ENCODE measurements around the gene SCRN3. TPM values are rescaled to one million over a fixed set of nuclear protein-coding genes. Genes with fewer than 3 reads are reported as not detected.
A peak's percentile ranks its signal among the peaks of the same experiment; 100 is the strongest.

Gene SCRN3
- polyA plus RNA-seq, 2 of the 4 experiments (the other 2 are of a cell fraction) = 24.4 to 28.5 TPM

DNA sequence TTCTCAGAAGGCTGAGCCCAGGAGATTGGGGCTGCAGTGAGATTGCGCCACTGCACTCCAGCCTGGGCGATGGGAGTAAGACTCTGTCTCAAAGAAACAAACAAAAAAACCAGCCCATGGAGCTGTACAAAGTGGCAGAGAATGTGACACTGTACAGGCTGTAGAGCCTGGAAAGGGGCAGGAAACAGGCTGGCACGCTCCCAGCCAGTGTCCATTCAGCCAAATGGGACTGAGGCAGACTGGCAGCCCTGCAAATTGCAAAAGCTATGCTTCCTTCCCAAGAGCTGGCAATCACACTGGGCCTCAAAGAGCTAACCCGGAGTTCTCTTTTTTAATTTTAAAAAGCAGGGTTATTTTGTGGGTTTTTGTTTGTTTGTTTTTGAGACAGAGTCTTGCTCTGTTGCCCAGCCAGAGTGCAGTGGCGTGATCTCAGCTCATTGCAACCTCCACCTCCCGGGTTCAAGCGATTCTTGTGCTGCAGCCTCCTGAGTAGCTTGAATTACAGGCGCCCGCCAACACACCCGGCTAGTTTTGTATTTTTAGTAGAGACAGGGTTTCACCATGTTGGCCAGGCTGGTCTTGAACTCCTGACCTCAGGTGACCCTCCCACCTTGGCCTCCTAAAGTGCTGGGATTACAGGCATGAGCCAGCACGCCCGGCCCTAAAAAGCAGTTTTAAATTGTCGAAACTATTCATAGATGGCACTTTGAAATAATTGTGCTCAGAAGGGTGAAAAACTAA, 42.8 kb downstream of the SCRN3 start:
- ATAC-seq (no peak), FAIRE-seq (no peak), DNase-seq (ENCODE audit: low read depth in 1 of 2, low spot score in 1 of 2) (no peak)
- H3K4me3 ChIP-seq = no peak overlapping the region
- no peak overlapping the region for H3K27ac ChIP-seq
- H3K9me3 ChIP-seq = no peaks in the 10 kb centered on the region
- WGBS (ENCODE audit: missing lambda C conversion rate) = 89% methylated on average over 13 of the region's 13 CpGs
- TF ChIP-seq, protein P1, sequence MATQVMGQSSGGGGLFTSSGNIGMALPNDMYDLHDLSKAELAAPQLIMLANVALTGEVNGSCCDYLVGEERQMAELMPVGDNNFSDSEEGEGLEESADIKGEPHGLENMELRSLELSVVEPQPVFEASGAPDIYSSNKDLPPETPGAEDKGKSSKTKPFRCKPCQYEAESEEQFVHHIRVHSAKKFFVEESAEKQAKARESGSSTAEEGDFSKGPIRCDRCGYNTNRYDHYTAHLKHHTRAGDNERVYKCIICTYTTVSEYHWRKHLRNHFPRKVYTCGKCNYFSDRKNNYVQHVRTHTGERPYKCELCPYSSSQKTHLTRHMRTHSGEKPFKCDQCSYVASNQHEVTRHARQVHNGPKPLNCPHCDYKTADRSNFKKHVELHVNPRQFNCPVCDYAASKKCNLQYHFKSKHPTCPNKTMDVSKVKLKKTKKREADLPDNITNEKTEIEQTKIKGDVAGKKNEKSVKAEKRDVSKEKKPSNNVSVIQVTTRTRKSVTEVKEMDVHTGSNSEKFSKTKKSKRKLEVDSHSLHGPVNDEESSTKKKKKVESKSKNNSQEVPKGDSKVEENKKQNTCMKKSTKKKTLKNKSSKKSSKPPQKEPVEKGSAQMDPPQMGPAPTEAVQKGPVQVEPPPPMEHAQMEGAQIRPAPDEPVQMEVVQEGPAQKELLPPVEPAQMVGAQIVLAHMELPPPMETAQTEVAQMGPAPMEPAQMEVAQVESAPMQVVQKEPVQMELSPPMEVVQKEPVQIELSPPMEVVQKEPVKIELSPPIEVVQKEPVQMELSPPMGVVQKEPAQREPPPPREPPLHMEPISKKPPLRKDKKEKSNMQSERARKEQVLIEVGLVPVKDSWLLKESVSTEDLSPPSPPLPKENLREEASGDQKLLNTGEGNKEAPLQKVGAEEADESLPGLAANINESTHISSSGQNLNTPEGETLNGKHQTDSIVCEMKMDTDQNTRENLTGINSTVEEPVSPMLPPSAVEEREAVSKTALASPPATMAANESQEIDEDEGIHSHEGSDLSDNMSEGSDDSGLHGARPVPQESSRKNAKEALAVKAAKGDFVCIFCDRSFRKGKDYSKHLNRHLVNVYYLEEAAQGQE (IDR thresholded peaks at IDR 0.05) = no peak
- TF ChIP-seq POLR2AphosphoS2 (conservative IDR thresholded peaks at IDR 0.05; ENCODE audit: low read length) (no peak), ATOH8 (CRISPR knock-in tag; IDR thresholded peaks at IDR 0.05; ENCODE audit: low read depth) (no peak), ZSCAN20 (CRISPR knock-in tag; IDR thresholded peaks at IDR 0.05) (no peak), MYC (IDR thresholded peaks at IDR 0.05; ENCODE audit: borderline replicate concordance, low read length) (no peak), EHMT2 (IDR thresholded peaks at IDR 0.05; ENCODE audit: low read depth) (no peak), ESRRA (IDR thresholded peaks at IDR 0.05; ENCODE audit: borderline replicate concordance, low read length) (no peak), HMGXB4 (CRISPR knock-in tag; IDR thresholded peaks at IDR 0.05; ENCODE audit: borderline replicate concordance) (no peak)
- H3K4me1 ChIP-seq = peaks cover 11% of the 10 kb centered on the region
- ChIA-PET CTCF (interaction anchor here (0.9 to 1.5 kb wide), 2 partner anchors 22 to 25 kb away, joined by 3 to 5 read pairs; no protein-coding TSS in a partner anchor), POLR2A (no interaction called here)
- no peak overlapping the region for H3K4me2 ChIP-seq

DNA sequence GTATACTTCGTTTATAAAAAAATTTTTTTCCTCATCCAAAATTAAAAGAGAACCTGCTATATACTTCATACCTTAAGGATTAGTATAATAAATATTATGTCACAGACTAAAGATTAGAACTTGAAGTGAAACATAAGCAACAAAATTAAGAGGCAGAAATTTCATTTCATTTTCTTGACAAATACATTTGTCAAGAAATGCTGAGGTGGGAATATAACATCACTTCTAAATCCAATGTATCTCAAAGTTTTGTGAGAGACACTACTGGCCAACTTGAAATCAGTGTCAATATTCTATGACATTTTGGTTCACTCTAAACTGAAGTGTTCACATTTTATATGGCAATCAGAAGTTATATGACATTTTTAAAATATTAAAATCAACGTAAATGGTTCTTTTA, 43.8 kb downstream of the SCRN3 start:
- WGBS (ENCODE audit: missing lambda C conversion rate) = 58% methylated on average over 2 of the region's 2 CpGs
- DNase-seq (ENCODE audit: low read depth in 1 of 2, low spot score in 1 of 2) (no peak), FAIRE-seq (no peak), ATAC-seq (no peak)
- Histone ChIP-seq H3K4me2 (no peak overlapping the region), H3K9me3 (no peaks in the 10 kb centered on the region), H3K4me3 (no peak overlapping the region), H3K4me1 (peaks cover 12% of the 10 kb centered on the region), H3K27ac (no peak overlapping the region)
- ChIA-PET POLR2A (no interaction called here), CTCF (no interaction called here)
- TF ChIP-seq CBX2 (IDR thresholded peaks at IDR 0.05; ENCODE audit: borderline replicate concordance, low read depth) (no peak), JUN (IDR thresholded peaks at IDR 0.05) (no peak), NPAS2 (CRISPR knock-in tag; IDR thresholded peaks at IDR 0.05; ENCODE audit: borderline replicate concordance) (no peak), MAFK (IDR thresholded peaks at IDR 0.05; ENCODE audit: partially characterized antibody) (peak; percentile 15), ZFP36 (IDR thresholded peaks at IDR 0.05; ENCODE audit: borderline replicate concordance, partially characterized antibody) (no peak), RFX5 (IDR thresholded peaks at IDR 0.05) (no peak), BCL3 (IDR thresholded peaks at IDR 0.05) (no peak)

Measured in A549 (cell line).